ENCODE results near the gene GDPD2. TPM values are rescaled to one million over a fixed set of nuclear protein-coding genes. Genes with fewer than 3 reads are reported as not detected.
A peak's percentile ranks its signal among the peaks of the same experiment; 100 is the strongest.

Gene GDPD2
- polyA plus RNA-seq, 3 donors, result 1.4 to 2.2 (median 2.0) TPM

DNA sequence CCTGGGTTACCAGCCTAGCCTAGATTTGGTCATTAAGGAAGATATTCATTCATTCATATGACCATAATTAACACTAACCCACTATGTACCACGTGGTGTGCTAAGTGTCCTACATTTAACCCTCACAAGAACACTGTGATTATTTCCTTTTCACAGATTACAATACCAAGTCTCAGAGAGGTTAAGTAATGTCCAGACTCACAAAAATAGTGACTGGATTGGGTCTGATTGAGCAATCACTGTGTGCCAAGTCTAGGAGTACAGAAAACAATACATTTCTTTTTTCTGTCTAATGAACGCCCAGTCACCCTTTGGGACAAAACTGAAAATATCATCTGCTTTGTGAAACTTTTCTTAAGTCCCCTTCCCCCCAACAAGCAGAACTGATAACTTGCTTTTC is 13.9 kb downstream of the GDPD2 start:
- no peak for DNase-seq

DNA sequence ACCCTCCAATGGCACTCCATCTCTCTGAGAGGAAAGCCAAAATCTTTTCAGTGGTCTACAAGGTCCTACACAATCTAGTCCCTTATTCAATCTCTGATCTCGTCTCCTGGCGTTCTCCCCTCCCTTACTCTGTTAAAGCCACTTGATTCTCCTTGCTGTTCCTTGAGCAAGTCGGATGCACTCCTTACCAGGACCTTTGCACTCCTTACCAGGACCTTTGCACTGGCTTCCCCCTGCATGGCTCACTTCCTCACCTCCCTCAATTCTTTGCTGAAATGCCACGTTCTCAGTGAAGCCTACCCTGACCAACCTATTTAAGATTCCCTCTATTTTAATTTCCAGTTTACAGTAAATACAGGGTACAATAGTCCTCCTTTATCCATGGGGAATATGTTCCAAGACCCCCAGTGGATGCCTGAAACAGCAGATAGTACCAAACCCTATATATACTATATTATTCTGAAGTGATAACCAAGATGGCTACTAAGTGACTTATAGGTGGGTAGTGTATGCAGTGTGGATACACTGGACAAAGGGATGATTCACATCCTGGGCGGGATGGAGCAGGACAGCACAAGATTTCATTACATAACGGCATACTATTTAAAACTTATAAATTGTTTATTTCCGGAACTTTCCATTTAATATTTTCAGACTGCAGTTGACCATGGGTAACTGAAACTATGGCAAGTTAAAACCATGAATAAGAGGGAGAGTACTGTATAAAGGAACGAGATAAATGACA is 15.0 kb downstream of the GDPD2 start:
- no peak for DNase-seq

- DNase-seq, result no peak
Measured at GRCh38 chrX:70439016-70439415, 15.9 kb downstream of the GDPD2 start.

DNA sequence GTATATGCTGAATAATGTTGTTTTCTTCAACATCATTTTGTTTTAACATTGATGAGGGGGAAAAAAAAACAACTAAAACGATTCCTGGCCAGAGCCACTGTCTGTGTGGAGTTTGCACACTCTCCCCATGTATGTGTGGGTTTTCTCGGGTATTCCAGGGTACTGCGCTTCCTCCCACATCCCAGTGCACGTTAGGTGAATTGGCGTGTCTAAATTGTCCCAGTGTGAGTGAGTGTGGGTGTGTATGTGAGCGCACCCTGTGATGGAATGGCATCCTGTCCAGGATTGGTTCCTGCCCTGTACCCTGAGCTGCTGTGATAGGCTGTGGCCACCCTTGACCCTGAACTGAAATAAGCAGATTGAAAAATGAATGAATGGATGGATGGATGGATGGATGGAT is 19.1 kb downstream of the GDPD2 start:
- no peak for DNase-seq

DNA sequence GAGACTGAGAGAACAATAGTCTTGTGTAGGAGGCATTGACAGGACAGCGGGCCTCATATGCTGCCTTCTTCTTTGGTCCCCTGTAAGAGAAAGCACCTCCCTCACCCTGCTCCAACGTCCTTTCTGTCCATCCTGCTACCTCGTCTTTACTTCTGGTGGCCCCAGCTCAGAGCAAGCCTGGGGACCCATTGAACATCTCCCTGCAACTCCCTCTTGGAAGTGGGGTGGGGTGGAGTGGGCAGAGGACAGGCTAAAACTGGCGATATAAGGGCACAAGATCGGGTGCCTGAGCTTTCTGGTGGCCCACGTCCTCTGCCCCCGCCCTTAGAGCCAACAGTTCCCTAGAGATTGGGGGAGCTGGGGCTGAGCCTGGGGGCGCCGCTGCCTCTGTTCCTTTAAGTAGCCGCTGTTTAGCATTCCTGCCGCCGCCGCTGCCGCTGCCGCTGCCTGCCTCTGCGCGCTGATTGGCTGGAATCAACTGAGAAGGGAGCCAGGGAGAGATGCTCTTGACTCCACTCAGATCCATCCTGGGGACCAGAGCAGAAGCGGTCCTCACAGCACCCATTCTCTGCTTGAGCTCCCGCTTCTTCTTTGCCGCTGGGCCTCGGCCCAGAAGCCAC is 21.3 kb downstream of the GDPD2 start, which contains the start of gene DLG3:
Gene DLG3 (plus strand): TSS at position 510 of the 620 bp plus-strand sequence. CDS start 367 bp downstream, outside the sequence.
- no peak for DNase-seq

DNA sequence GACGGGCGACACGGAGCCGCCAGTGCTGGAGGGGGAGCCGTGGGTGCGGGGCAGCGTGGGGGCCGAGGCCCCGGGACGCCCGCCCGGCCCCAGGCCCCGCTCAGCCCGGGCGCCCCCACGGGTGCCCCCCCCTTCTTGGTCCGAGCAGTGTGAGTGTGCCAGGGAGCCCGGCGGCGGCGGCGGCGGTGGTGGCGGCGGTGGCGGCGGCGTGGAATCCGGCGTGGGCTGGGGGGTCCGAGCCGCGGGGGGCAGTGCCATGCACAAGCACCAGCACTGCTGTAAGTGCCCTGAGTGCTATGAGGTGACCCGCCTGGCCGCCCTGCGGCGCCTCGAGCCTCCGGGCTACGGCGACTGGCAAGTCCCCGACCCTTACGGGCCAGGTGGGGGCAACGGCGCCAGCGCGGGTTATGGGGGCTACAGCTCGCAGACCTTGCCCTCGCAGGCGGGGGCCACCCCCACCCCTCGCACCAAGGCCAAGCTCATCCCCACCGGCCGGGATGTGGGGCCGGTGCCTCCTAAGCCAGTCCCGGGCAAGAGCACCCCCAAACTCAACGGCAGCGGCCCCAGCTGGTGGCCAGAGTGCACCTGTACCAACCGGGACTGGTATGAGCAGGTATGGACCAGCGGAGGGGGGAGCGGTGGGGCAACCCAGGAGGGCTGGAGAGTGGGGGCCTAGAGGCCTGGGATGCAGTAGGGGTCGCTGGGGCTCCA is 22.0 kb downstream of the GDPD2 start:
- no peak for DNase-seq

GRCh38 chrX:70445951-70446350 is 22.8 kb downstream of the GDPD2 start:
- no peak for DNase-seq

DNA sequence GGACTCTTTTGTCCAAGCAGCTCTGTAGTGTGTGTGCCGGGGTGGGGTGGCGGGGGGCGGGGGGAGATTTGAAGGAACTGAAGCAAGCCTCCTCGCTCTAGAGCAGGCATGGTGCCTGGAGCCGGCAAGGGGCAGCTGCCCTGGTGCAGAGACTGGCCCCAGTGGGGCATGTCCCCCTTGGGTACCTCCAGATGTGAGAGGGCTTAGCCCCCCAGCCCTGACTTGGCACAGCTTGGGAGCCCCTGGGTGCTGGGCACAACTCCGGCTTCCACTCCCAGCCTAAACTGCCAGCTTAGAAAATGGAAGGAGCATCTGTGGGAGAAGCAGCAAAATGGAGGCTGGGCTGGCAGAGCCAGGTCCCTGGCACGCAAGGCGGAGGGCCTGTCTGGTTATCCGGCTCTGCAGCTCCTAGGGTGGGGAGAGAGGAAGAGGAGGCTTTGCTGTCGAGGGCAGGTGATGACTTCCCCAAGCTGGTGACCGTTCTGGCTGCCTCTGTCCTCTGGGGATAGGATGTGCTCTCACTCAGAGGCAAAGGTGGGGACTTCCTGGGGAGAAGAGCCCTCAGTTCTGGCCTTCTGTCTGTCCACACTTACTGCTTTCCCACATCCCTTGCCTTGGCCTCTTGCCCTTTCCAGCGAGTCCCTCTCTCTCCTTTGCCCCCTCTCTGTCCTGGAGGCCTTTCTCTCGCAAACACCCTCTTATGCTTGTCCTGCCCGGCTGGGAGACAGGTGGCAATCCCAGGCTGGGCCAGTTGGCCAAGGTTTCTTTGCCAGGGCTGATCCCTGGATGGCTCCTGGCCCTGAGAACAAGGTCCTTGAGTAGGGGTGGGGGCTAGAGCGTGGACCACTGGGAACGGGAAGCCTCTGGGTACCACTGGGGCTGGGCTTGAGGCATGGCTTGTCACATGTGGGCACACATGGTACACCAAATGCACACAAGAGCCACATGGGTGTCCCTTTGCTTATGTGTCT is 23.6 kb downstream of the GDPD2 start:
- no peak for DNase-seq

GRCh38 chrX:70449457-70449966 is 26.4 kb downstream of the GDPD2 start:
- DNase-seq, result no peak

DNA sequence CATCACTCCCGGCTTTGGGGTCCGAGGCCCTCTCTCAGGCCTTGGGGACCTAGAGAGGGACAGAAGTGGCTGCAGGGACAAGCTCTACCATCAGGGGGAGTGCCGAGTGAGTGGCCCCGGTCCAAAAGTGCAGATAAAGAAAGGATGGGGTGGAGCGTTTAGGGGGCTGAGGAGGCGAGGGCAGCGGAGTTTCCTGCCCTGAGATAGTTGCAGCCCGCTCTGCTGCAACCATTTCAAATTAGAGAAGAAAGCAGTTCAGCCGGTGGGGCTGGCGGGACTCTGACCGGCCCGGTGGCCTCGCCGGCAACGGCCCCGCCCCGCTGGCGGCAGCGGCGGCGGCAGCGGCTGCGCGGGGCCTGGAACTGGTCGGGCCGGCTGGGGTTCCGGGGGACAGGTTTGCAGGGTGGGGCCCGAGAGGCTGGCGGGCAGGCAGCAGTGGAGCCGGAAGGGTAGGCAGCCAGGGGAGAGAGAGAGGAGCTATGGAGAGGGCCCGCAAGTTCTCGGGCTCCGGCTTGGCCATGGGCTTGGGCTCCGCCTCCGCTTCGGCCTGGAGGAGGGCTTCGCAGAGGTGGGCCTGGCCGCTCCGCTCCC is 29.1 kb downstream of the GDPD2 start:
- DNase-seq, result no peak

DNA sequence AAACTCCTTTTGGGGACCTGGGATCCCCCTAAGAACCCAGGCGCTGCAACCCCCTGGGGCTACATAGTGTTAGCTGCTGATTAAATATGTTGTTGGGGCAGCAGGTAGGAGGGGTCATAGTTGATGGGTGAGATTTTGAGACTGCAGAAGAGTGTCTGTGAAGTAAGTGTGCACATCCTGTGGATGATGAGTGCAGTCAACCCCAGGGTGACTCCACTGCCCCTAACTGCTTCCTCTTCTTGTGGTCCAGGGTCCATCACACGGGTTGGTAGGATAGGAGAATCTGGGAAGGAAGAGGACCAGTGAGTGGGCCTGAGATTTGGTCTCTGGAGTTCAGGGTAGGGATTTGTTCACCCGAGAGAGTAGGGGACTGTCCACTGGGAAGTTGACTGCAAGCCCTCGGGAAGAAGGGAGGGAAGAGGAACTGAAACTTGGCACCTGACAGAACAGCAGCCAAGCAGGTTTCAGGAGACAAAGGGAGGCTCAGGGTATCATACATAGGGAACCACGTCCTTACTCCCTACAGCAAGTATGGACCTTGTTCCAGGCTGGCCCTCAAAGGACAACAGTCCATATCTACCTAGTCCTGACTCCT is 30.0 kb downstream of the GDPD2 start:
- DNase-seq, result no peak

- peak; percentile 85 for DNase-seq
Measured at GRCh38 chrX:70454441-70455365, 31.6 kb downstream of the GDPD2 start.

DNA sequence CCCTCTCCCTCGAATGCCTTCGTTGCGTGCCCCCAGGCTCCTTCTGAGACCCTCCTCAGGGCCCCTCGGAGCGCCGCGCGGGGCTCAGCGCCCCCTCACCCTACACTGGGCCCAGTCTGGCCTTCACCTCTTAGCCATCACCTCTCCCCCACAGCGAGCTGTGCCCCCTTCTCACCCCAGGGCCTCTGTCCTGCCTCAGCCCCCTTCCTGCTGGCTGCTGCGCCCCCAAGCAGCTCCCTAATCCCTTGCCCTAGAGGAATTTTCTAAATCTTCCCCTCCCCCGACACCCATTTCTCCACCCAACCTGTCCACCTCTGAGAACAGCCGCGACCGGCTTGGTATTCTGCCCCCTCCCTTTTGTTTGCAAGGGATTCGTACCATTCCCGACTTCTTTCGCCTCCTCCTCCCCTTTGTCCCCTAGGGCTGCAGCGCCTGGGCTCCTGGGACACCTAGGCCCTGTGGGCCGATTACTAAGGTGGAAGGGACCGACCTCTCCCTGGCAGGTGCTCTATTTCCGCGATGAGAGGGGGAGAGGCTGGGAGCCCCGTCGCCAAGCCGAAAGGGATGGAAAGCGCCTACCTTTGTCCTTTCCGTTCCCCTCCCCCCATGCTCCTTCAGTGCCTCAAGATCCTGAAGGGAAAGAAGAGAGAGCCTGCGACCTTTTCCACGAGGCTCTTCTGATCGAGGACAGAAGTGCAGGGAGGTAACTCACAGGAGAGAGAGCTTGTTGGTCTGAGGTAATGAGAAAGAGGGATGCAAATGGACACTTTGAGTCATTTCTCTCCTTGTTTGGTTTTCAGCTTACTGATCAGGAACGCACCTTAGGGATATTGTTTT is 32.5 kb downstream of the GDPD2 start:
- DNase-seq, result no peak

DNA sequence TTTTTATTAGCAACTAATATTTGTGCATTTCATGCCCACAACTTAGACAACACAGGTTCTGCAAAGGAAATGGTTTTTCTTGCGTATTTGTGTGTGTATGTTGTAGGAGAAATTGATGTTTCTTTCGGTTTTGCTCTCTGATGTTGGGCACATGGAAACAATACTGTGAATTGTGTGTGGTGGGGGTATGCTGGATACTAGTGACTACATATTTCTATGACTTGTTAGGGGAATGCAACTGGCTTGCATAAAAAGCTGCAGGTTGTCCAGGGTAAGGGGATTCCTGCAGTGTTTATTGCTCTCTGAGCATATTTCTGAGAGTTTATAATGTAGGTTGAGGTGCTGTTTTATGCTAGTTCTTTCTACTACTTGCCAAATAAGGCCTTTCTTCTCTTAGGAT is 33.1 kb downstream of the GDPD2 start:
- DNase-seq, result no peak

DNA sequence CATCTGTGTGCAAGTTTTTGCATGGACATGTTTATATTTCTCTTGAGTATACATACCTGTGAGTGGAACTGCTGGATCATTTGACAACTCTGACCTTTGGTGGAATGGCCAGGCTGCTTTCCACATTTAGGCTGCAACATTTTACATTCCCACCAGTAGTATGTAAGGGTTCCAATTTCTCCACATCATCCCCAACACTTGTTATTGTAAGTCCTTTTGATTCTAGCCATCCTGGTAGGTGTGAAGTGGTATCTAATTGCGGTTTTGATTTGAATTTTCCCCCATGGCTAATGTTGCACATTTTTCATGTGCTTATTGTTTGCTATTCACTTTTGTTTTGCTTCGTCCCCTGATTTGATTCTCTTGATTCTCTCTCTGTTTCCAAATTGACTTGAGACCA is 37.9 kb downstream of the GDPD2 start:
- DNase-seq, result no peak

GRCh38 chrX:70464051-70464450 is 40.9 kb downstream of the GDPD2 start:
- no peak for DNase-seq

- DNase-seq, result no peak
Measured at GRCh38 chrX:70466968-70467367, 43.9 kb downstream of the GDPD2 start.

GRCh38 chrX:70468709-70469108 is 45.6 kb downstream of the GDPD2 start:
- DNase-seq, result no peak

GRCh38 chrX:70470850-70471289 is 47.8 kb downstream of the GDPD2 start:
- no peak for DNase-seq

Data from renal pelvis (tissue), 4 donors.